ENCODE results near the gene KCNH2.

DNA sequence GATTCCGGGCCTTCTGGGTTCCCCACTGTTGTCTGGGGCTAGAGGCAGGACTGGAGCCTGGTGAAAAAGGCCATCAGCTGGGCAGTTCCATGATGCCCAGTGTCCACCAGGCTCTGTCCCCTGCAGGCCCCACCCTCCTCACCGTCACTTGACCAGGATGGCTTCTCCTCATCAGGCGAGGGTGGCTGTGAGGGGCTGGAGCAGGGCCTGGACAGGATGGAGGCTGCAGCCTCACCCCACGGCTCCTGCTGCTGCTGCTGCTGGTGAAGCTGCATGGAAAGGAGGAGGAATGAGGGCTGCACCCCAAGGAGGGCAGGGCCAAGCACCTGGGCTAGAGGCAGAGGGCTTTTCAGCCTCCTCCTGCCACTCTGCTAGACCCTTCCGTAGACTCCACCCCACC, 37.8 kb upstream of the KCNH2 start:
- TF ChIP-seq, protein P1, sequence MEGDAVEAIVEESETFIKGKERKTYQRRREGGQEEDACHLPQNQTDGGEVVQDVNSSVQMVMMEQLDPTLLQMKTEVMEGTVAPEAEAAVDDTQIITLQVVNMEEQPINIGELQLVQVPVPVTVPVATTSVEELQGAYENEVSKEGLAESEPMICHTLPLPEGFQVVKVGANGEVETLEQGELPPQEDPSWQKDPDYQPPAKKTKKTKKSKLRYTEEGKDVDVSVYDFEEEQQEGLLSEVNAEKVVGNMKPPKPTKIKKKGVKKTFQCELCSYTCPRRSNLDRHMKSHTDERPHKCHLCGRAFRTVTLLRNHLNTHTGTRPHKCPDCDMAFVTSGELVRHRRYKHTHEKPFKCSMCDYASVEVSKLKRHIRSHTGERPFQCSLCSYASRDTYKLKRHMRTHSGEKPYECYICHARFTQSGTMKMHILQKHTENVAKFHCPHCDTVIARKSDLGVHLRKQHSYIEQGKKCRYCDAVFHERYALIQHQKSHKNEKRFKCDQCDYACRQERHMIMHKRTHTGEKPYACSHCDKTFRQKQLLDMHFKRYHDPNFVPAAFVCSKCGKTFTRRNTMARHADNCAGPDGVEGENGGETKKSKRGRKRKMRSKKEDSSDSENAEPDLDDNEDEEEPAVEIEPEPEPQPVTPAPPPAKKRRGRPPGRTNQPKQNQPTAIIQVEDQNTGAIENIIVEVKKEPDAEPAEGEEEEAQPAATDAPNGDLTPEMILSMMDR (IDR thresholded peaks at IDR 0.05), result no peak
- TF ChIP-seq EP300 (IDR thresholded peaks at IDR 0.05), result no peak
